Right atrium auricular region (tissue), 2 donors: ENCODE data around the gene FBRSL1. TPM values are rescaled to one million over a fixed set of nuclear protein-coding genes. Genes with fewer than 3 reads are reported as not detected.
"Not testable (repeated sequence)": the region's sequence is repeated elsewhere in the genome, so short reads cannot be mapped to it uniquely, and the experiment has no call there.

Source experiments
- DNase-seq: peaks from one replicate; pipeline ENCODE4 v3.0.0-alpha.2; 2019; ENCODE audit warnings: low spot score
- H3K27ac ChIP-seq, 2 donors: fragments of 200-600 bp; sonication (generic); 1 replicate in 1 of 2; 2 replicates in 1 of 2; pipeline ENCODE4 v1.5.1; 2016 to 2019
- H3K27me3 ChIP-seq, 2 donors: fragments of 200-600 bp; sonication (generic); one replicate each; pipeline versions ENCODE4 v1.5.1 to v1.6.0; 2017 to 2019
- H3K36me3 ChIP-seq: fragments of 200-600 bp; sonication (generic); one replicate; pipeline ENCODE4 v1.5.1; 2016
- H3K4me1 ChIP-seq, 2 donors: fragments of 200-600 bp; sonication (generic); one replicate each; pipeline versions ENCODE4 v1.5.1 to v1.6.0; 2017 to 2019
- H3K4me3 ChIP-seq, 2 donors: fragments of 200-600 bp; sonication (generic); 1 replicate in 1 of 2; 2 replicates in 1 of 2; pipeline ENCODE4 v1.5.1; 2017 to 2019; ENCODE audit warnings: mild to moderate bottlenecking in 1 of 2, moderate library complexity in 1 of 2
- H3K9me3 ChIP-seq, 2 donors: fragments of 200-600 bp; sonication (generic); one replicate each; pipeline ENCODE4 v1.5.1; 2019
- total RNA-seq, 2 donors: library from RNA; depleted of rRNA; stranded (reverse); fragments of >200 nt; gene quantifications; one replicate each; pipeline ENCODE4 v1.1.0, GENCODE V29; 2016
- TF ChIP-seq, protein P1 (sequence below), 2 donors: fragments of 200-600 bp; sonication (generic); IDR thresholded peaks; one replicate each; pipeline ENCODE4 v1.5.1; 2019; ENCODE audit warnings: antibody characterized with exemption in 2 of 2

FBRSL1 gene
- total RNA-seq, 2 donors from 2014 or later: 19.3 to 20.4 TPM

- no peaks in the 10 kb centered on the region for H3K27me3 ChIP-seq
- TF ChIP-seq, protein P1, sequence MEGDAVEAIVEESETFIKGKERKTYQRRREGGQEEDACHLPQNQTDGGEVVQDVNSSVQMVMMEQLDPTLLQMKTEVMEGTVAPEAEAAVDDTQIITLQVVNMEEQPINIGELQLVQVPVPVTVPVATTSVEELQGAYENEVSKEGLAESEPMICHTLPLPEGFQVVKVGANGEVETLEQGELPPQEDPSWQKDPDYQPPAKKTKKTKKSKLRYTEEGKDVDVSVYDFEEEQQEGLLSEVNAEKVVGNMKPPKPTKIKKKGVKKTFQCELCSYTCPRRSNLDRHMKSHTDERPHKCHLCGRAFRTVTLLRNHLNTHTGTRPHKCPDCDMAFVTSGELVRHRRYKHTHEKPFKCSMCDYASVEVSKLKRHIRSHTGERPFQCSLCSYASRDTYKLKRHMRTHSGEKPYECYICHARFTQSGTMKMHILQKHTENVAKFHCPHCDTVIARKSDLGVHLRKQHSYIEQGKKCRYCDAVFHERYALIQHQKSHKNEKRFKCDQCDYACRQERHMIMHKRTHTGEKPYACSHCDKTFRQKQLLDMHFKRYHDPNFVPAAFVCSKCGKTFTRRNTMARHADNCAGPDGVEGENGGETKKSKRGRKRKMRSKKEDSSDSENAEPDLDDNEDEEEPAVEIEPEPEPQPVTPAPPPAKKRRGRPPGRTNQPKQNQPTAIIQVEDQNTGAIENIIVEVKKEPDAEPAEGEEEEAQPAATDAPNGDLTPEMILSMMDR (IDR thresholded peaks at IDR 0.05): no peak
- no peak overlapping the region for H3K4me3 ChIP-seq
- H3K4me1 ChIP-seq: no peaks in the 10 kb centered on the region
- no peak for DNase-seq
- no peaks in the 10 kb centered on the region for H3K36me3 ChIP-seq
- no peak overlapping the region for H3K27ac ChIP-seq
- no peaks in the 10 kb centered on the region for H3K9me3 ChIP-seq
Measured at GRCh38 chr12:132471011-132471857, 18.7 kb upstream of the FBRSL1 start.

DNA sequence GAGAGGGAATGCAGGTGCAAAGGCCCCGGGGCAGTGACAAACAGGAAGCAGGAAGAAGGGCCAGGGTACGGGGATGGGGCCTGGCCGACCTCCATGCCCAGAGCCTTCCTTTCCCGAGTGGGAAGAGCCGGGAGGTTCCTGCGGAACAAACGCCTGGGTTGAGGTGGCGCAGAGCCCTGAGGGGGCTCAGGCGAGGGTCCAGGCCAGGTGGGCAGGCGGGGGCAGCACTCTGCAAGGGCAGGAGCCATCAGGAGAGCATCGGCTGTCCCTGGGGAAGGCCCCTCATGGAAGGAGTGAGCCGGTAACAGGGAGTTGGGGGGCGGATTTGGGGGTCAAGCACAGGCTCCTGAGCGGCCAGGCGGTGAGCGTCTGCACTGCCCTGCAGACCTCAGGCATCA lies 18.1 kb upstream of the FBRSL1 start:
- TF ChIP-seq, protein P1 (IDR thresholded peaks at IDR 0.05): no peak
- Histone ChIP-seq H3K27me3 (no peaks in the 10 kb centered on the region), H3K4me1 (no peaks in the 10 kb centered on the region), H3K36me3 (no peaks in the 10 kb centered on the region), H3K27ac (no peak overlapping the region), H3K9me3 (no peaks in the 10 kb centered on the region), H3K4me3 (no peak overlapping the region)
- no peak for DNase-seq

GRCh38 chr12:132472386-132472785 lies 17.6 kb upstream of the FBRSL1 start:
- Histone ChIP-seq H3K9me3 (no peaks in the 10 kb centered on the region), H3K4me3 (no peak overlapping the region), H3K27ac (no peak overlapping the region), H3K27me3 (no peaks in the 10 kb centered on the region), H3K36me3 (no peaks in the 10 kb centered on the region), H3K4me1 (no peaks in the 10 kb centered on the region)
- no peak for DNase-seq
- TF ChIP-seq, protein P1 (IDR thresholded peaks at IDR 0.05): no peak

GRCh38 chr12:132474237-132474741 lies 15.7 kb upstream of the FBRSL1 start:
- Histone ChIP-seq H3K36me3 (no peaks in the 10 kb centered on the region), H3K4me1 (no peaks in the 10 kb centered on the region), H3K27me3 (no peaks in the 10 kb centered on the region), H3K27ac (no peak overlapping the region), H3K9me3 (no peaks in the 10 kb centered on the region), H3K4me3 (no peak overlapping the region)
- TF ChIP-seq, protein P1 (IDR thresholded peaks at IDR 0.05): no peak
- no peak for DNase-seq

- not testable (repeated sequence) for H3K36me3 ChIP-seq, DNase-seq, H3K9me3 ChIP-seq, H3K27ac ChIP-seq, H3K27me3 ChIP-seq, H3K4me1 ChIP-seq, H3K4me3 ChIP-seq
Measured at GRCh38 chr12:132474799-132475303, 15.1 kb upstream of the FBRSL1 start.

- TF ChIP-seq, protein P1 (IDR thresholded peaks at IDR 0.05): no peak
- Histone ChIP-seq H3K4me3 (no peak overlapping the region), H3K9me3 (no peaks in the 10 kb centered on the region), H3K27ac (no peak overlapping the region), H3K36me3 (no peaks in the 10 kb centered on the region), H3K27me3 (no peaks in the 10 kb centered on the region), H3K4me1 (no peaks in the 10 kb centered on the region)
- no peak for DNase-seq
Measured at GRCh38 chr12:132475304-132476037, 14.5 kb upstream of the FBRSL1 start.
